MCF 10A (cell line): Measurements from ENCODE around the gene FGF4. TPM values are rescaled to one million over a fixed set of nuclear protein-coding genes. Genes with fewer than 3 reads are reported as not detected.

Source experiments
- BruUV-seq: library from RNA; stranded (reverse); fragments of 400-500 nt; replicated peaks from 2 replicates; lab custom pipeline; 2021; lab: Mats Ljungman, UMichigan
- CTCF ChIA-PET: fragments of 300-600 bp; sonication (Branson Sonifier 250); formaldehyde crosslinking; extraction: SDS; loops from one replicate; lab custom pipeline; 2021; ENCODE audit warnings: antibody characterized with exemption, inconsistent platforms; lab: Yijun Ruan, JAX
- POLR2A ChIA-PET: fragments of 300-600, 350-650 bp; sonication (Branson Sonifier 250); formaldehyde crosslinking; extraction: SDS; loops from one replicate; lab custom pipeline; 2020; ENCODE audit warnings: antibody characterized with exemption, inconsistent platforms; lab: Yijun Ruan, JAX
- DNase-seq: peaks from one replicate; pipeline ENCODE4 v3.0.0-alpha.2; 2018; ENCODE audit not compliant: unreplicated experiment
- H3K27ac Mint-ChIP-seq: one replicate; pipeline ENCODE4 v1.8.0; 2022; ENCODE audit warnings: mild to moderate bottlenecking, low read depth, mixed read lengths; ENCODE audit not compliant: unreplicated experiment
- H3K27me3 Mint-ChIP-seq: one replicate; pipeline ENCODE4 v1.8.0; 2022; ENCODE audit warnings: mixed read lengths; ENCODE audit not compliant: insufficient read depth, unreplicated experiment
- H3K36me3 Mint-ChIP-seq: one replicate; pipeline ENCODE4 v1.8.0; 2022; ENCODE audit warnings: mild to moderate bottlenecking, moderate library complexity, mixed read lengths; ENCODE audit not compliant: insufficient read depth, unreplicated experiment
- H3K4me1 Mint-ChIP-seq: one replicate; pipeline ENCODE4 v1.8.0; 2022; ENCODE audit warnings: mixed read lengths; ENCODE audit not compliant: insufficient read depth, unreplicated experiment
- H3K4me3 Mint-ChIP-seq: one replicate; pipeline ENCODE4 v1.8.0; 2022; ENCODE audit warnings: mild to moderate bottlenecking, moderate library complexity, mixed read lengths; ENCODE audit not compliant: unreplicated experiment
- H3K9me3 Mint-ChIP-seq: one replicate; pipeline ENCODE4 v1.8.0; 2022; ENCODE audit warnings: mixed read lengths; ENCODE audit not compliant: unreplicated experiment
- CTCF ChIP-seq: fragments of 200-600 bp; IDR thresholded peaks from one replicate; pipeline ENCODE4 v1.8.0; 2022; ENCODE audit warnings: antibody characterized with exemption, mild to moderate bottlenecking; ENCODE audit not compliant: unreplicated experiment
- intact Hi-C: fragments of 100-400 bp; cut with micrococcal nuclease; formaldehyde crosslinking; loops from 2 replicates; pipeline ENCODE4 v1.14.1; 2022
- total RNA-seq: library from RNA; stranded (reverse); gene quantifications from 2 replicates; pipeline ENCODE4 v1.2.3, GENCODE V29; 2022

The FGF4 gene
- total RNA-seq, 1 experiment from 2014 or later, result not detected

- no peak for TF ChIP-seq CTCF
Measured at GRCh38 chr11:69807106-69807815, 32.1 kb upstream of the FGF4 start.

GRCh38 chr11:69804769-69805508 lies 29.8 kb upstream of the FGF4 start:
- Mint-ChIP-seq H3K4me3 (no peak overlapping the region), H3K27ac (no peak overlapping the region), H3K9me3 (no peaks in the 10 kb centered on the region), H3K36me3 (no peaks in the 10 kb centered on the region), H3K4me1 (peaks cover 6% of the 10 kb centered on the region), H3K27me3 (no peaks in the 10 kb centered on the region)
- no TSS peak for BruUV-seq
- intact Hi-C loops, result loop anchor here (5.0 kb wide), 1 partner anchor 118 kb away; no protein-coding TSS in a partner anchor
- ChIA-PET POLR2A (no interaction called here), CTCF (interaction anchor here (0.6 to 0.8 kb wide), 2 partner anchors 25 to 283 kb away, joined by 3 to 5 read pairs; no protein-coding TSS in a partner anchor)
- no peak for TF ChIP-seq CTCF
- DNase-seq, result no peak

More at GRCh38 chr11:69807106-69807815, 32.1 kb upstream of the FGF4 start:
- ChIA-PET CTCF (interaction anchor here (0.7 kb wide), 1 partner anchor 212 kb away, joined by 3 read pairs; no protein-coding TSS in a partner anchor), POLR2A (no interaction called here)
- no TSS peak for BruUV-seq
- Mint-ChIP-seq H3K27ac (no peak overlapping the region), H3K4me3 (no peak overlapping the region), H3K27me3 (no peaks in the 10 kb centered on the region), H3K4me1 (peaks cover 6% of the 10 kb centered on the region), H3K9me3 (no peaks in the 10 kb centered on the region), H3K36me3 (no peaks in the 10 kb centered on the region)
- DNase-seq, result peak; percentile 19
- intact Hi-C loops, result no loop called here

- intact Hi-C loops, result loop anchor here (5.0 kb wide), 1 partner anchor 116 kb away; no protein-coding TSS in a partner anchor
- Mint-ChIP-seq H3K27me3 (no peaks in the 10 kb centered on the region), H3K4me1 (no peaks in the 10 kb centered on the region), H3K9me3 (no peaks in the 10 kb centered on the region), H3K4me3 (no peak overlapping the region), H3K27ac (no peak overlapping the region), H3K36me3 (no peaks in the 10 kb centered on the region)
- ChIA-PET CTCF (no interaction called here), POLR2A (no interaction called here)
- DNase-seq, result no peak
- no TSS peak for BruUV-seq
- no peak for TF ChIP-seq CTCF
Measured at GRCh38 chr11:69803604-69804218, 28.6 kb upstream of the FGF4 start.

- ChIA-PET POLR2A (no interaction called here), CTCF (no interaction called here)
- intact Hi-C loops, result loop anchor here (5.0 kb wide), 1 partner anchor 116 kb away; no protein-coding TSS in a partner anchor
- Mint-ChIP-seq H3K27me3 (no peaks in the 10 kb centered on the region), H3K27ac (no peak overlapping the region), H3K36me3 (no peaks in the 10 kb centered on the region), H3K4me1 (no peaks in the 10 kb centered on the region), H3K4me3 (no peak overlapping the region), H3K9me3 (no peaks in the 10 kb centered on the region)
- BruUV-seq, result no TSS peak
- TF ChIP-seq CTCF, result no peak
- DNase-seq, result no peak
Measured at GRCh38 chr11:69803022-69803421, 27.9 kb upstream of the FGF4 start.
